ENCODE measurements around the gene DLGAP1.

DNA sequence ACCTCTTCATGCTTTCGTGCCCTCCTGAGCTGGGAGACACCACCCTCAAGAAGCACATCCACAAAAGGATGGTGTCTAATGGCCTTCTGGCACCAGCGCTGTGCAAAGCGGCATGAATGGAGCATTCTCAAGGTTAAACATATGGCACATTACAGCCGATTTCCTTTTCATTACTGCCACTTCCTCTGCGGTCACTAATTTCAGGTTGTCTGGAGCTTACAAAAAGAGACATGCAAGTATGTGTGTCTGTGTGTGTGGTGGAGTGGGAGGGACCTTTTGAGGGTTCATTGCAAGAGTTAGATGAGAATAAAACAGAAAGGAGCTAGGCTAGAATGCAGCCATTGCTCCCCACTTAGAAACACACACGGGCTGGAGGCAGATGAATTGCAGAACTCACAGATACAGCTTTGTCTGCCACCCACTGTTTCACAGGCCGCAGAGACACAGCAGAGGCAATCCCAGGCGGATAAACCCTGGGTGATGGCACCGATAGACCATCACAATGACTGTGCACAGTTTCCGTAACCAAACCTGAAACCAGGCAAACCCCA is 929.2 kb downstream of the DLGAP1 start:
- TF ChIP-seq POLR2AphosphoS5 (IDR thresholded peaks at IDR 0.05; ENCODE audit: insufficient read depth in 1 of 2, low read depth in 1 of 2) (no peak), POLR2A (IDR thresholded peaks at IDR 0.05) (no peak)
- TF ChIP-seq, protein P1, sequence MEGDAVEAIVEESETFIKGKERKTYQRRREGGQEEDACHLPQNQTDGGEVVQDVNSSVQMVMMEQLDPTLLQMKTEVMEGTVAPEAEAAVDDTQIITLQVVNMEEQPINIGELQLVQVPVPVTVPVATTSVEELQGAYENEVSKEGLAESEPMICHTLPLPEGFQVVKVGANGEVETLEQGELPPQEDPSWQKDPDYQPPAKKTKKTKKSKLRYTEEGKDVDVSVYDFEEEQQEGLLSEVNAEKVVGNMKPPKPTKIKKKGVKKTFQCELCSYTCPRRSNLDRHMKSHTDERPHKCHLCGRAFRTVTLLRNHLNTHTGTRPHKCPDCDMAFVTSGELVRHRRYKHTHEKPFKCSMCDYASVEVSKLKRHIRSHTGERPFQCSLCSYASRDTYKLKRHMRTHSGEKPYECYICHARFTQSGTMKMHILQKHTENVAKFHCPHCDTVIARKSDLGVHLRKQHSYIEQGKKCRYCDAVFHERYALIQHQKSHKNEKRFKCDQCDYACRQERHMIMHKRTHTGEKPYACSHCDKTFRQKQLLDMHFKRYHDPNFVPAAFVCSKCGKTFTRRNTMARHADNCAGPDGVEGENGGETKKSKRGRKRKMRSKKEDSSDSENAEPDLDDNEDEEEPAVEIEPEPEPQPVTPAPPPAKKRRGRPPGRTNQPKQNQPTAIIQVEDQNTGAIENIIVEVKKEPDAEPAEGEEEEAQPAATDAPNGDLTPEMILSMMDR (IDR thresholded peaks at IDR 0.05), result no peak
